Ascending aorta (tissue), 2 donors: ENCODE data around the gene CRELD2. TPM values are rescaled to one million over a fixed set of nuclear protein-coding genes. Genes with fewer than 3 reads are reported as not detected.

Source experiments
- DNase-seq, 2 donors: peaks; one replicate each; pipeline ENCODE4 v3.0.0-alpha.2; 2019; ENCODE audit warnings: low spot score in 2 of 2
- H3K27ac ChIP-seq, 2 donors: fragments of 200-600 bp; sonication (generic); one replicate each; pipeline ENCODE4 v1.5.1; 2016 to 2017; ENCODE audit warnings: mild to moderate bottlenecking in 1 of 2
- H3K27me3 ChIP-seq: fragments of 200-600 bp; sonication (generic); one replicate; pipeline ENCODE4 v1.5.1; 2017
- H3K36me3 ChIP-seq, 2 donors: fragments of 200-600 bp; sonication (generic); one replicate each; pipeline ENCODE4 v1.5.1; 2016
- H3K4me1 ChIP-seq, 2 donors: fragments of 200-600 bp; sonication (generic); one replicate each; pipeline ENCODE4 v1.5.1; 2016 to 2017; ENCODE audit warnings: mild to moderate bottlenecking in 1 of 2
- H3K4me3 ChIP-seq, 2 donors: fragments of 200-600 bp; sonication (generic); one replicate each; pipeline ENCODE4 v1.5.1; 2016 to 2017; ENCODE audit warnings: mild to moderate bottlenecking in 1 of 2
- H3K9me3 ChIP-seq, 2 donors: fragments of 200-600 bp; sonication (generic); one replicate each; pipeline ENCODE4 v1.5.1; 2016
- CTCF ChIP-seq, 3 experiments: fragments of 200-600 bp in 2 of 3; fragments of 450-650 bp in 1 of 3; sonication (generic) in 2 of 3; IDR thresholded peaks; one replicate each; pipeline ENCODE4 v1.5.1; 2016 to 2019; ENCODE audit warnings: antibody characterized with exemption in 3 of 3, mild to moderate bottlenecking in 1 of 3, moderate library complexity in 1 of 3
- intact Hi-C: fragments of 100-400 bp; cut with DNase I; formaldehyde crosslinking; loops from one replicate; pipeline ENCODE4 v1.15.1; 2023
- total RNA-seq: library from RNA; depleted of rRNA; stranded (reverse); fragments of >200 nt; gene quantifications from one replicate; pipeline ENCODE4 v1.1.0, GENCODE V29; 2016

Gene CRELD2
- total RNA-seq, 1 donor from 2014 or later: 61.8 TPM

GRCh38 chr22:49946612-49947295, 28.3 kb downstream of the CRELD2 start:
- DNase-seq: no peak
- H3K4me3 ChIP-seq: no peak overlapping the region
- no peaks in the 10 kb centered on the region for H3K4me1 ChIP-seq
- intact Hi-C loops: no loop called here
- H3K9me3 ChIP-seq: no peaks in the 10 kb centered on the region
- TF ChIP-seq CTCF (IDR thresholded peaks at IDR 0.05): no peak
- H3K27me3 ChIP-seq: no peaks in the 10 kb centered on the region
- H3K27ac ChIP-seq: no peak overlapping the region
- no peaks in the 10 kb centered on the region for H3K36me3 ChIP-seq

- no peak for DNase-seq
- Histone ChIP-seq H3K4me3 (no peak overlapping the region), H3K27me3 (no peaks in the 10 kb centered on the region), H3K4me1 (peaks cover 3 to 4% of the 10 kb centered on the region in 2 donors), H3K36me3 (no peaks in the 10 kb centered on the region), H3K27ac (no peak overlapping the region), H3K9me3 (no peaks in the 10 kb centered on the region)
- intact Hi-C loops: no loop called here
- TF ChIP-seq CTCF (IDR thresholded peaks at IDR 0.05): no peak
These were observed 28.8 kb downstream of the CRELD2 start for GRCh38 chr22:49947296-49947622.

- H3K9me3 ChIP-seq: no peaks in the 10 kb centered on the region
- no peaks in the 10 kb centered on the region for H3K27me3 ChIP-seq
- TF ChIP-seq CTCF (IDR thresholded peaks at IDR 0.05): no peak
- H3K4me1 ChIP-seq: peaks cover 3 to 10% of the 10 kb centered on the region in 2 donors
- H3K4me3 ChIP-seq: no peak overlapping the region
- intact Hi-C loops: no loop called here
- no peak overlapping the region for H3K27ac ChIP-seq
- H3K36me3 ChIP-seq: no peaks in the 10 kb centered on the region
- no peak for DNase-seq
These were observed 29.9 kb downstream of the CRELD2 start for GRCh38 chr22:49948116-49948957.

- H3K4me1 ChIP-seq: peaks cover 3 to 14% of the 10 kb centered on the region in 2 donors
- no peaks in the 10 kb centered on the region for H3K9me3 ChIP-seq
- H3K27me3 ChIP-seq: no peaks in the 10 kb centered on the region
- no peak for TF ChIP-seq CTCF (IDR thresholded peaks at IDR 0.05)
- H3K27ac ChIP-seq: no peak overlapping the region
- no peak for DNase-seq
- no peaks in the 10 kb centered on the region for H3K36me3 ChIP-seq
- H3K4me3 ChIP-seq: no peak overlapping the region
- intact Hi-C loops: no loop called here
These were observed 30.8 kb downstream of the CRELD2 start for GRCh38 chr22:49948958-49949913.

GRCh38 chr22:49949914-49950292, 31.5 kb downstream of the CRELD2 start:
- Histone ChIP-seq H3K27me3 (no peaks in the 10 kb centered on the region), H3K4me3 (no peak overlapping the region), H3K4me1 (peaks cover 3 to 16% of the 10 kb centered on the region in 2 donors), H3K27ac (no peak overlapping the region), H3K9me3 (no peaks in the 10 kb centered on the region), H3K36me3 (no peaks in the 10 kb centered on the region)
- DNase-seq: no peak
- intact Hi-C loops: no loop called here
- no peak for TF ChIP-seq CTCF (IDR thresholded peaks at IDR 0.05)
